ENCODE measurements around the gene CUBN. TPM values are rescaled to one million over a fixed set of nuclear protein-coding genes. Genes with fewer than 3 reads are reported as not detected.
A peak's percentile ranks its signal among the peaks of the same experiment; 100 is the strongest.

CUBN gene
- total RNA-seq, 2 donors from 2014 or later, result 0.75 to 1.3 TPM

DNA sequence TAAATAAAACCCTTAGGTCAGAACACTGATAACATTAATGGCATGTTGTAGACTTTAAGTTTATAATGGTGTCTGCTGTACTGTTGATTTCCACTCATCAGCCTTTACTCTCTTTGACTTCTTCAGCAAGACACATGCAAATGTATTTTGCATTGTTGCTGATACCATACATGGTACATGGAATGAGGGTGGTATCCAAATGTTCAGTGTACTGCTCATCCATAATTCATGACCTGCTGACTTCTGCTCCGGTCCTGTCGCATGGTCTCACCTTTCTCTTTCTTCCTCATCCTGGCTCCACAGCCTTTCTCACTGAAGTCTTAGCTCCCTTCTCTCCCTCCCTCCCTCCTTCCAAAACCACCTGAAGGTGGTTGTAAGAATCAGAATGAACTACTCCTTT, 4.7 kb upstream of the CUBN start:
- WGBS, 2 experiments (ENCODE audit: insufficient coverage in 1 of 2, insufficient read length in 1 of 2), result 83 to 92% methylated on average over 2 of the region's 2 CpGs
- H3K4me1 Mint-ChIP-seq, result peaks cover 20% of the 10 kb centered on the region
- Histone ChIP-seq H3K27me3 (ENCODE audit: control insufficient read depth, insufficient read depth, low read length, poor library complexity, severe bottlenecking) (no peaks in the 10 kb centered on the region), H3K4me1 (ENCODE audit: control insufficient read depth, insufficient read depth, low read length) (no peaks in the 10 kb centered on the region), H3K27ac (ENCODE audit: low read depth, low read length) (no peak overlapping the region), H3K9ac (ENCODE audit: extremely low read depth, low read length, poor library complexity, severe bottlenecking) (no peak overlapping the region), H3K36me3 (ENCODE audit: control insufficient read depth, insufficient read depth, low read length) (no peaks in the 10 kb centered on the region), H3K4me3 (ENCODE audit: low read length) (no peak overlapping the region), H3K9me3 (ENCODE audit: control insufficient read depth, low read length) (no peaks in the 10 kb centered on the region)
- no peak overlapping the region for H3K4me3 Mint-ChIP-seq
- no peak for DNase-seq
- H3K27me3 Mint-ChIP-seq (ENCODE audit: insufficient read depth), result no peaks in the 10 kb centered on the region
- H3K36me3 Mint-ChIP-seq (ENCODE audit: low read depth), result no peaks in the 10 kb centered on the region
- no peaks in the 10 kb centered on the region for H3K9me3 Mint-ChIP-seq
- TF ChIP-seq, protein P1, sequence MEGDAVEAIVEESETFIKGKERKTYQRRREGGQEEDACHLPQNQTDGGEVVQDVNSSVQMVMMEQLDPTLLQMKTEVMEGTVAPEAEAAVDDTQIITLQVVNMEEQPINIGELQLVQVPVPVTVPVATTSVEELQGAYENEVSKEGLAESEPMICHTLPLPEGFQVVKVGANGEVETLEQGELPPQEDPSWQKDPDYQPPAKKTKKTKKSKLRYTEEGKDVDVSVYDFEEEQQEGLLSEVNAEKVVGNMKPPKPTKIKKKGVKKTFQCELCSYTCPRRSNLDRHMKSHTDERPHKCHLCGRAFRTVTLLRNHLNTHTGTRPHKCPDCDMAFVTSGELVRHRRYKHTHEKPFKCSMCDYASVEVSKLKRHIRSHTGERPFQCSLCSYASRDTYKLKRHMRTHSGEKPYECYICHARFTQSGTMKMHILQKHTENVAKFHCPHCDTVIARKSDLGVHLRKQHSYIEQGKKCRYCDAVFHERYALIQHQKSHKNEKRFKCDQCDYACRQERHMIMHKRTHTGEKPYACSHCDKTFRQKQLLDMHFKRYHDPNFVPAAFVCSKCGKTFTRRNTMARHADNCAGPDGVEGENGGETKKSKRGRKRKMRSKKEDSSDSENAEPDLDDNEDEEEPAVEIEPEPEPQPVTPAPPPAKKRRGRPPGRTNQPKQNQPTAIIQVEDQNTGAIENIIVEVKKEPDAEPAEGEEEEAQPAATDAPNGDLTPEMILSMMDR (conservative IDR thresholded peaks at IDR 0.05), result no peak
- H3K27ac Mint-ChIP-seq, result no peak overlapping the region

DNA sequence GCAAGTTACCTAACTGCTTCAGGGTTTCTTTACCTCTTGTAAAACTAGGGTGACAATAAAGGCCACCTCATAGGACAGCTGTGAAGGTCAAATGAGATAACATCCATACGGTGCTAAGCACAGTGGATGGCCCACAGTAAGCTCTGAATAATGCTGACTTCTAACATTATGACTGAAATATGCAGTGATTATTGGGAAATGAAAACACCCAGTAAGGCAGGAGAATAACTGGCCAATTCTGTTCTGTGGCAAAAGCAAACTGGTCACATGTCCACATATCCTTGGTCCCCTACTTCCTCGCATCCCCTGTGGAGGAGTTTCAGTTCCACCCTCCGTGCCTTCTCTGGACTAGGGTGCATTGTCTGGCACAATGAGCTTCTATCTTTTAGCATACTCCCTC, 1.4 kb downstream of the CUBN start:
- no peaks in the 10 kb centered on the region for H3K9me3 ChIP-seq (ENCODE audit: control insufficient read depth, low read length)
- no peak overlapping the region for H3K4me3 Mint-ChIP-seq
- no peaks in the 10 kb centered on the region for H3K9me3 Mint-ChIP-seq
- WGBS, 2 experiments (ENCODE audit: insufficient coverage in 1 of 2, insufficient read length in 1 of 2), result 90 to 92% methylated on average over 1 to 3 of the region's 3 CpGs
- H3K27ac Mint-ChIP-seq, result no peak overlapping the region
- H3K27ac ChIP-seq (ENCODE audit: low read depth, low read length), result no peak overlapping the region
- H3K36me3 ChIP-seq (ENCODE audit: control insufficient read depth, insufficient read depth, low read length), result no peaks in the 10 kb centered on the region
- H3K4me1 ChIP-seq (ENCODE audit: control insufficient read depth, insufficient read depth, low read length), result peaks cover 3% of the 10 kb centered on the region
- no peaks in the 10 kb centered on the region for H3K36me3 Mint-ChIP-seq (ENCODE audit: low read depth)
- TF ChIP-seq, protein P1 (conservative IDR thresholded peaks at IDR 0.05), result no peak
- no peak overlapping the region for H3K9ac ChIP-seq (ENCODE audit: extremely low read depth, low read length, poor library complexity, severe bottlenecking)
- DNase-seq, result no peak
- H3K4me1 Mint-ChIP-seq, result peaks cover 23% of the 10 kb centered on the region
- H3K4me3 ChIP-seq (ENCODE audit: low read length), result no peak overlapping the region
- no peaks in the 10 kb centered on the region for H3K27me3 ChIP-seq (ENCODE audit: control insufficient read depth, insufficient read depth, low read length, poor library complexity, severe bottlenecking)
- H3K27me3 Mint-ChIP-seq (ENCODE audit: insufficient read depth), result peaks cover 2% of the 10 kb centered on the region

DNA sequence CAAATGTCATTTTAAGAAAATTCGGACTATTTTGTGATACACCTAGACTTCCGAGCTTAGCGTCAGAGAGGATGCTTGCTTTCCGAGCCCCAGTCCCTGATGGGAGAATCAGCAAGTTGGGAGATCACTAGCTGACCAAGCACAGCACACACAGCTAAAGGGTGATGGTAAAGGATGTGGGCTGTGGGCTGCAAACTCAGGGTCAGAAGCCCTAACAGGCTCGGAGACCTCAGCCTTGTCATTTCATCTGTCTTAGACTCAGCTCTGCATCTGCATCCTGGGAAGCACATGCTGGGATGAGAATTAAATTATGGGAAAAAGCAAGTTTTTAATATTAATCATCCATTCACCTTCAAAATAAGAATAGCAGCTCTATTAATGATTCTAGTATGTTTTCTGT, 3.3 kb downstream of the CUBN start:
- Mint-ChIP-seq H3K27me3 (ENCODE audit: insufficient read depth) (peaks cover 2% of the 10 kb centered on the region), H3K4me1 (peaks cover 29% of the 10 kb centered on the region), H3K36me3 (ENCODE audit: low read depth) (no peaks in the 10 kb centered on the region), H3K4me3 (no peak overlapping the region), H3K27ac (no peak overlapping the region), H3K9me3 (no peaks in the 10 kb centered on the region)
- no peak for DNase-seq
- WGBS, 2 experiments (ENCODE audit: insufficient coverage in 1 of 2, insufficient read length in 1 of 2), result 93 to 100% methylated on average over 4 to 5 of the region's 5 CpGs
- Histone ChIP-seq H3K36me3 (ENCODE audit: control insufficient read depth, insufficient read depth, low read length) (no peaks in the 10 kb centered on the region), H3K27ac (ENCODE audit: low read depth, low read length) (peak overlapping the region; percentile 84), H3K9ac (ENCODE audit: extremely low read depth, low read length, poor library complexity, severe bottlenecking) (no peak overlapping the region), H3K4me1 (ENCODE audit: control insufficient read depth, insufficient read depth, low read length) (peaks cover 3% of the 10 kb centered on the region), H3K4me3 (ENCODE audit: low read length) (no peak overlapping the region), H3K27me3 (ENCODE audit: control insufficient read depth, insufficient read depth, low read length, poor library complexity, severe bottlenecking) (no peaks in the 10 kb centered on the region), H3K9me3 (ENCODE audit: control insufficient read depth, low read length) (no peaks in the 10 kb centered on the region)
- TF ChIP-seq, protein P1 (conservative IDR thresholded peaks at IDR 0.05), result no peak

All from endodermal cell (in vitro differentiated cells).